Neural cell (in vitro differentiated cells): Measurements from ENCODE around the gene CSNK2B. TPM values are rescaled to one million over a fixed set of nuclear protein-coding genes. Genes with fewer than 3 reads are reported as not detected.

ENCODE experiments used
- H2AFZ ChIP-seq: fragments of 200-600, 300-800 bp; sonication (generic), shearing (Covaris generic); 2 replicates; pipeline ENCODE4 v1.6.0; 2014; ENCODE audit warnings: low read depth, mild to moderate bottlenecking, antibody characterized with exemption, low read length, moderate library complexity
- H3F3A ChIP-seq: fragments of 200-600 bp; shearing (Covaris generic); 2 replicates; pipeline ENCODE4 v1.6.1; 2016; ENCODE audit warnings: mild to moderate bottlenecking, moderate library complexity, mixed read lengths, antibody characterized with exemption, low read length; ENCODE audit not compliant: insufficient read depth, poor library complexity, severe bottlenecking
- H3K27ac ChIP-seq: fragments of 200-600, 300-800 bp; sonication (generic), shearing (Covaris generic); 2 replicates; pipeline ENCODE4 v1.5.1; 2014; ENCODE audit warnings: mild to moderate bottlenecking, low read length, moderate library complexity
- H3K27me3 ChIP-seq: fragments of 300-800, 200-600 bp; sonication (generic), shearing (Covaris generic); 2 replicates; pipeline ENCODE4 v1.6.0; 2014; ENCODE audit warnings: mild to moderate bottlenecking, low read depth, low read length, moderate library complexity; ENCODE audit not compliant: insufficient read depth
- H3K36me3 ChIP-seq: fragments of 300-800, 200-600 bp; sonication (generic), shearing (Covaris generic); 2 replicates; pipeline ENCODE4 v1.5.1; 2014; ENCODE audit warnings: mild to moderate bottlenecking, antibody characterized with exemption, low read length, moderate library complexity; ENCODE audit not compliant: insufficient read depth
- H3K4me2 ChIP-seq: fragments of 300-800, 200-600 bp; sonication (generic), shearing (Covaris generic); 2 replicates; pipeline ENCODE4 v1.6.0; 2014; ENCODE audit warnings: mild to moderate bottlenecking, low read length
- H3K4me3 ChIP-seq: fragments of 300-800, 200-600 bp; sonication (generic), shearing (Covaris generic); 2 replicates; pipeline ENCODE4 v1.5.1; 2014; ENCODE audit warnings: mild to moderate bottlenecking, low read length, moderate library complexity
- H3K79me2 ChIP-seq: fragments of 200-600 bp; shearing (Covaris generic); replicated peaks from 2 replicates; pipeline ENCODE4 v1.6.0; 2014; ENCODE audit warnings: mild to moderate bottlenecking, low read length, moderate library complexity; ENCODE audit not compliant: insufficient read depth
- H3K9ac ChIP-seq: fragments of 300-800, 200-600 bp; sonication (generic), shearing (Covaris generic); 2 replicates; pipeline ENCODE4 v1.6.1; 2016; ENCODE audit warnings: mild to moderate bottlenecking, low read length, mixed read lengths
- H3K9me2 ChIP-seq: fragments of 200-600 bp; shearing (Covaris generic); 2 replicates; pipeline ENCODE4 v1.6.1; 2016; ENCODE audit warnings: mild to moderate bottlenecking, low read length, mixed read lengths; ENCODE audit not compliant: insufficient read depth
- H3K9me3 ChIP-seq: fragments of 200-600, 300-800 bp; sonication (generic), shearing (Covaris generic); 2 replicates; pipeline ENCODE4 v1.6.1; 2016; ENCODE audit warnings: mild to moderate bottlenecking, mixed run types, low read length, moderate library complexity, mixed read lengths
- H4K20me1 ChIP-seq: fragments of 200-600 bp; shearing (Covaris generic); 2 replicates; pipeline ENCODE4 v1.6.1; 2016; ENCODE audit warnings: mild to moderate bottlenecking, mixed run types; ENCODE audit not compliant: insufficient read depth
- EP300 ChIP-seq: fragments of 450-650 bp; conservative IDR thresholded peaks from 2 replicates; pipeline ENCODE4 v1.6.1; 2014; ENCODE audit warnings: antibody characterized with exemption, mild to moderate bottlenecking, moderate library complexity; ENCODE audit not compliant: poor library complexity, severe bottlenecking
- EZH2 ChIP-seq: fragments of 200-600, 300-800 bp; shearing (Covaris generic), sonication (generic); IDR thresholded peaks from 2 replicates; pipeline ENCODE4 v1.6.1; 2014; ENCODE audit warnings: antibody characterized with exemption, low read length, borderline replicate concordance, mild to moderate bottlenecking; ENCODE audit not compliant: insufficient read depth, poor library complexity, severe bottlenecking
- MXI1 ChIP-seq: fragments of 450-650 bp; conservative IDR thresholded peaks from 2 replicates; pipeline ENCODE4 v1.6.1; 2014; ENCODE audit warnings: antibody characterized with exemption, mild to moderate bottlenecking; ENCODE audit not compliant: poor library complexity, severe bottlenecking
- POLR2AphosphoS5 ChIP-seq: IDR thresholded peaks from 2 replicates; pipeline ENCODE4 v1.6.1; 2012
- RAD21 ChIP-seq: fragments of 450-650 bp; conservative IDR thresholded peaks from 2 replicates; pipeline ENCODE4 v1.6.1; 2014; ENCODE audit warnings: antibody characterized with exemption, mild to moderate bottlenecking, moderate library complexity
- SMC3 ChIP-seq: fragments of 450-650 bp; conservative IDR thresholded peaks from 2 replicates; pipeline ENCODE4 v1.6.1; 2014; ENCODE audit warnings: antibody characterized with exemption, mild to moderate bottlenecking, moderate library complexity; ENCODE audit not compliant: poor library complexity
- TAF1 ChIP-seq: IDR thresholded peaks from 2 replicates; pipeline ENCODE4 v1.6.1; 2012; ENCODE audit warnings: low read depth
- polyA plus RNA-seq: library from polyadenylated mRNA; depleted of rRNA; stranded (reverse); fragments of >200 nt; gene quantifications from 2 replicates; pipeline ENCODE4 v1.2.3, GENCODE V29; 2014
- TF ChIP-seq, protein P1 (sequence below): IDR thresholded peaks from 2 replicates; pipeline ENCODE4 v1.6.1; 2012; ENCODE audit warnings: borderline replicate concordance
- TF ChIP-seq, protein P2 (sequence below): fragments of 450-650 bp; IDR thresholded peaks from 2 replicates; pipeline ENCODE4 v1.5.1; 2014; ENCODE audit warnings: antibody characterized with exemption, mild to moderate bottlenecking, moderate library complexity; ENCODE audit not compliant: poor library complexity, severe bottlenecking

The CSNK2B gene
- polyA plus RNA-seq, 1 donor from 2014 or later: 135 TPM

DNA sequence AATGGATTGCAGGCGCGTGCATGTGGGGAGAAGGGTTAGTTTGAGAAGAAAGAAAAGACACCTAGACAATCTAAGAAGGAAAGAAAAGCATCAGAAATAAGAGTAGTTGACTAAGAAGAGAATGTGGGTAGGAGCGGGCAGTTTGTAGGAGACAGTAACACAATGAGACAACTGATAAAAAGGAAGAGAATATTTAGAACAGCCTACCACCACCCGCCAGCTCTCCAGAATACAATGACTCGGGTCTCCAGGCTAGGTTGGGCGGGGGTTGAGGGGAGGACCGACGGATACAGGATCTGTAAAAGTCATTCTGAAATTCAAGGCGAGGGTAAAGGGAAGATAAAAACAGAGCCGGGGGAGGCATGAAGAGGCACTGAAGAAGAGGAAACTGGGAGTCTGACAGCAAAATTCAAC is 36.5 kb downstream of the CSNK2B start:
- peak overlapping the region; percentile 95 for H3K27ac ChIP-seq
- TF ChIP-seq EZH2 (no peak), EP300 (no peak), MXI1 (no peak), SMC3 (no peak), POLR2AphosphoS5 (no peak)
- TF ChIP-seq, protein P1, sequence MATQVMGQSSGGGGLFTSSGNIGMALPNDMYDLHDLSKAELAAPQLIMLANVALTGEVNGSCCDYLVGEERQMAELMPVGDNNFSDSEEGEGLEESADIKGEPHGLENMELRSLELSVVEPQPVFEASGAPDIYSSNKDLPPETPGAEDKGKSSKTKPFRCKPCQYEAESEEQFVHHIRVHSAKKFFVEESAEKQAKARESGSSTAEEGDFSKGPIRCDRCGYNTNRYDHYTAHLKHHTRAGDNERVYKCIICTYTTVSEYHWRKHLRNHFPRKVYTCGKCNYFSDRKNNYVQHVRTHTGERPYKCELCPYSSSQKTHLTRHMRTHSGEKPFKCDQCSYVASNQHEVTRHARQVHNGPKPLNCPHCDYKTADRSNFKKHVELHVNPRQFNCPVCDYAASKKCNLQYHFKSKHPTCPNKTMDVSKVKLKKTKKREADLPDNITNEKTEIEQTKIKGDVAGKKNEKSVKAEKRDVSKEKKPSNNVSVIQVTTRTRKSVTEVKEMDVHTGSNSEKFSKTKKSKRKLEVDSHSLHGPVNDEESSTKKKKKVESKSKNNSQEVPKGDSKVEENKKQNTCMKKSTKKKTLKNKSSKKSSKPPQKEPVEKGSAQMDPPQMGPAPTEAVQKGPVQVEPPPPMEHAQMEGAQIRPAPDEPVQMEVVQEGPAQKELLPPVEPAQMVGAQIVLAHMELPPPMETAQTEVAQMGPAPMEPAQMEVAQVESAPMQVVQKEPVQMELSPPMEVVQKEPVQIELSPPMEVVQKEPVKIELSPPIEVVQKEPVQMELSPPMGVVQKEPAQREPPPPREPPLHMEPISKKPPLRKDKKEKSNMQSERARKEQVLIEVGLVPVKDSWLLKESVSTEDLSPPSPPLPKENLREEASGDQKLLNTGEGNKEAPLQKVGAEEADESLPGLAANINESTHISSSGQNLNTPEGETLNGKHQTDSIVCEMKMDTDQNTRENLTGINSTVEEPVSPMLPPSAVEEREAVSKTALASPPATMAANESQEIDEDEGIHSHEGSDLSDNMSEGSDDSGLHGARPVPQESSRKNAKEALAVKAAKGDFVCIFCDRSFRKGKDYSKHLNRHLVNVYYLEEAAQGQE: no peak
- no peaks in the 10 kb centered on the region for H3K9me3 ChIP-seq
- no peaks in the 10 kb centered on the region for H4K20me1 ChIP-seq
- H3K27me3 ChIP-seq: no peaks in the 10 kb centered on the region
- peaks cover 26% of the 10 kb centered on the region for H3K79me2 ChIP-seq
- peak overlapping the region; percentile 93 for H3K9ac ChIP-seq
- H3K36me3 ChIP-seq: no peaks in the 10 kb centered on the region
- H3K9me2 ChIP-seq: no peaks in the 10 kb centered on the region
- H3K4me3 ChIP-seq: peak overlapping the region; percentile 84
- peak overlapping the region; percentile 96 for H3K4me2 ChIP-seq
- H3F3A ChIP-seq: no peaks in the 10 kb centered on the region
- H2AFZ ChIP-seq: peak overlapping the region; percentile 88

DNA sequence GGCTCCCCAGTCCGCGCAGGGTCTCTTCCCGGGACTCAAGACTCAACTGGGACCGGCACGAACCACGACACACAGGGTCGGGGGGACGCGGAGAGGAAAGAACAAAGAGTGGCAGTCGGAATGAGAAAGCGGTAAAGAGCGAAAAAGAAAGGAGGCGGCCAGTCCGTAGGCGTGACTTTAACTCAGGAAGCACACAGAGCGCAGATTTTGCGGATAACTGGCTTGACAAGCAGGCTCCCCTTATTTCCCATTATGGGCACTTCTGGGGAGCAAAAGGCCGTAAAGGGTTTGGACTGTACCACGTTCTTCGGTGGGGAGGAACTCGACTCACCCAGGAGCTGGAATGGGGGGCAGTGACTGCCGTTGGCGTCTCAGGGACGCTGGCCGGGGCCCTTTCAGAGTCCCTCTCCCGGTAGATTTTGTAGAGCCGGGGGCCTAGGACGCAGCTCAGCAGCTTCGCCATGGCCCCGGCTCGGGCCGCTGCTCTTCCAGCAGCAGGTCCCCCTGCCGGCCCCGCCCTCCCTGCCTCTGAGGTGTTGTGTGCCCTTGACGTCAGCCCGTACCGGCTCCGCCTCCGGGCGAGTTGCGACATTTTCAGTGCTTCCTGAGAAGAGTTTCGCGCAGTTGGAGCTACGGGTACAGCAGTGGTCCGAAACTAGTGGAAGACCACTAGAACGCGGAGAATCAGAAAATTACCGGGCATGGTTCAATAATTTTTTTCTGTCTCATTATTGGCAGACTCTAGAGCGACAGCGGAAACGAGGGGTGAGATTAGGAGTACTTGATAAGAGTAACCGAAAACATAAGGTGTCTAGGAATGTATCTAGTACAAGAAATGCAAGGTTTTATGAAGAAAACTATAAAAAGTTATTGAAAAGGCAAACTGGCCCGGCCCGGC is 37.2 kb downstream of the CSNK2B start, which contains the start of gene ABHD16A:
Gene ABHD16A, minus strand, starts transcription at position 506 of the 898 bp plus-strand sequence. Its CDS starts 43 bp downstream, at position 463.
- Histone ChIP-seq H3K9me3 (no peaks in the 10 kb centered on the region), H3K9ac (peak within 1 kb of the TSS; percentile 93), H3K9me2 (no peaks in the 10 kb centered on the region), H3F3A (no peaks in the 10 kb centered on the region), H3K4me2 (peak within 1 kb of the TSS; percentile 96), H3K36me3 (no peaks in the 10 kb centered on the region), H3K4me3 (peak within 1 kb of the TSS; percentile 84), H4K20me1 (no peaks in the 10 kb centered on the region), H3K27me3 (no peaks in the 10 kb centered on the region), H3K79me2 (peaks cover 26% of the 10 kb centered on the region), H3K27ac (peak within 1 kb of the TSS; percentile 95), H2AFZ (peak within 1 kb of the TSS; percentile 88)
- peak; percentile 79 for TF ChIP-seq TAF1
- TF ChIP-seq, protein P1: peak; percentile 81
- peak; percentile 53 for TF ChIP-seq EP300
- TF ChIP-seq SMC3: peak; percentile 8
- peak; percentile 87 for TF ChIP-seq MXI1
- no peak for TF ChIP-seq RAD21
- no peak for TF ChIP-seq EZH2
- peak; percentile 96 for TF ChIP-seq POLR2AphosphoS5
- TF ChIP-seq, protein P2, sequence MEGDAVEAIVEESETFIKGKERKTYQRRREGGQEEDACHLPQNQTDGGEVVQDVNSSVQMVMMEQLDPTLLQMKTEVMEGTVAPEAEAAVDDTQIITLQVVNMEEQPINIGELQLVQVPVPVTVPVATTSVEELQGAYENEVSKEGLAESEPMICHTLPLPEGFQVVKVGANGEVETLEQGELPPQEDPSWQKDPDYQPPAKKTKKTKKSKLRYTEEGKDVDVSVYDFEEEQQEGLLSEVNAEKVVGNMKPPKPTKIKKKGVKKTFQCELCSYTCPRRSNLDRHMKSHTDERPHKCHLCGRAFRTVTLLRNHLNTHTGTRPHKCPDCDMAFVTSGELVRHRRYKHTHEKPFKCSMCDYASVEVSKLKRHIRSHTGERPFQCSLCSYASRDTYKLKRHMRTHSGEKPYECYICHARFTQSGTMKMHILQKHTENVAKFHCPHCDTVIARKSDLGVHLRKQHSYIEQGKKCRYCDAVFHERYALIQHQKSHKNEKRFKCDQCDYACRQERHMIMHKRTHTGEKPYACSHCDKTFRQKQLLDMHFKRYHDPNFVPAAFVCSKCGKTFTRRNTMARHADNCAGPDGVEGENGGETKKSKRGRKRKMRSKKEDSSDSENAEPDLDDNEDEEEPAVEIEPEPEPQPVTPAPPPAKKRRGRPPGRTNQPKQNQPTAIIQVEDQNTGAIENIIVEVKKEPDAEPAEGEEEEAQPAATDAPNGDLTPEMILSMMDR: no peak
